Measurements from ENCODE around the gene SULT6B1.

SULT6B1 gene

DNA sequence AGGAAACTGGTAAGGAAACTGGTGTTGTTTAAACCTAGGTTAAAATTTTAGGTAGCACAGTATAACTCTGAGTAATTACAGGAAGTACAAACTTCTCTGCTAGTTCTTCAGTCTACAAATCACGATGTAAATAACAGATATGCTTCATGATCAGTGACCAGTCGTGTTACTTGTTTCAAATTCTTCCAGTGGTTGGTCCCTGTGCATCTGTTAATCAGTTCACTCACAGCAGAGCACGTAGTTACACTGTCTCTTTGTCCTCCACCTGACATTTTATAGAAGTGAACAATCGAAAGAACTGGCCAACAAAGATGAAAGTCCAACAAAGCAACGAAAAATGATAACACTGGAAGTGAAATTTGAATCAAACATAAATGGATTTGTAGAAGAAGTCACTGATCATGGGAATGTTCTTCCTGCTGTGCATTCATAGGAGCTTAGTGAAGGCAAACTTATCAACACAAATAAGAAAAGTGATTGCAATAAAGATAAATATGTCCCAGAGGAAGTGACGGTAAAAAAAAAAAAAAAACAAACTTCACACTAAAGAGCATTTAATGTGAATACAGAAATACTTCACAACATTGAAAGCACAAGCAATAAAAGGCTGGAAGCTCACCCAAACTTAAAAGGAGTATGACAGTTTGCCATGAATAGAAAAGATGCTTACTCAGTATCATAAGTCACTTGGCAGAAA is 38.7 kb downstream of the SULT6B1 start:
- DNase-seq (ENCODE audit: low spot score): no peak

DNA sequence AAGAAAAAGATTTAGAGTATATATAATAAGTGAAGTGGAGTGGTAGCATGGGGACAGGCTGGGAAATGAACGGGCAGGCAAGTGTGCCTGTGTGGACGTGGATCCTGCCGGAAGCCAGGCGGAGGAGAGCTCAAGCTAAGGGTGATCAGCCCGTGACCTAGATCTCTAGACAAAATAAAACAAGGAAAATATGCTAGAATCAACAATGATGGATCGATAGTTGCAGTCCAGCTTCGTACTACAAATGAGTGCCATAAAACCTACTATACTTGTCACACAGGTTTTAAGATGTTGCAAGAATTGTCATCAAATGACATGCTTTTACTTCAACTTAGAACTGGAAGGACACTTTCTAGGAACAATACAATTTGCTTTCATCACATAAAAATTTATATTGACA is 40.1 kb downstream of the SULT6B1 start:
- no peak for DNase-seq (ENCODE audit: low spot score)

DNA sequence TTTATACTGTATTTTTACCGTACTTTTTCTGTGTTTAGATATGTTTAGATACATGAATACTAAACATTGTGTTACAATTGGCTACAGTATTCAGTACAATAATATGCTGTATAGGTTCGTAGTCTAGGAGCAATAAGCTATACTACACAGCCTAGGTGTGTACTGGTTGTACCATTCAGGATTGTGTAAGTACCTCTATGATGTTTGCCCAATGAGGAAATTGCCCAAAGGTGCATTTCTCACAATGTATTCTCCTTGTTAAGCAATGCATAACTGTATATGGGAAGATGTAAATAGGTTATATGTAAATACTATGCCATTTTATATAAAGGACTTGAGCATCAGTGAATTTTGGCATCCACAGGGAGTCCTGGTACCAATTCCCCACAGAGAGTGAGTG is 42.4 kb downstream of the SULT6B1 start:
- no peak for DNase-seq (ENCODE audit: low spot score)

DNA sequence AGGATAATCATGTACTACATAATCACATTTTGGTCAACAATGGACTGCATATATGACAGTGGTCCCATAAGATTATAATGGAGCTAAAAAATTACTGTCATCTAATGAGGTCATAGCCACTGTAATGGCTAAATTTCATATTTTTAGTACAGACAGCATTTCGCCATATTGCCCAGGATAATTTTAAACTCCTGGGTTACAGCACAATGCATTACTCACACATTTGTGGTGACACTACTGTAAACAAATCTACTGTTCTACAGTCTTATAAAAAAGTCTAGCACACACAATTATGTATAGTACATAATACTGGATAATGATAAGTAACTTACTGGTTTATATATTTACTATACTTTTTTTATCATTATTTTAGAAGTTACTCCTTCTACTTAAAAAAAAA is 44.5 kb downstream of the SULT6B1 start:
- no peak for DNase-seq (ENCODE audit: low spot score)

DNA sequence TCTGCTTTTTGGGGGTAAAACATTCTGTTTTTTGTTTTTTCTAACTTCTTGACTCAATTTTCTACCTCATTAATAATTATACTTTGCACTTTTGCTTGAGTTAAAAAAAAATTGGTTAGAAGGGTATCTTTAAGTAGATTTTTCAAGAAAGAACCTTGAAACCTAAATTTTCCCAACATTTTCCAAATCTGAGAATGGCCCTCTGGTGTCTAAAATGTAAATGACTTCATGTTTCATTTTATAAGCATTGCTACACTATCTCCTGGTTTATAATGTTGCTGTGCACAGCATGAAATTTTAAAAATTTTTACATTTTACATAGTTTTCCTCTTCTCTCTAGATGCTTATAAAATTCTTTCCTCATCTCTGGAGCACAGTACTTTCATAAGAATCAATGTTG is 45.9 kb downstream of the SULT6B1 start:
- no peak for DNase-seq (ENCODE audit: low spot score)

DNA sequence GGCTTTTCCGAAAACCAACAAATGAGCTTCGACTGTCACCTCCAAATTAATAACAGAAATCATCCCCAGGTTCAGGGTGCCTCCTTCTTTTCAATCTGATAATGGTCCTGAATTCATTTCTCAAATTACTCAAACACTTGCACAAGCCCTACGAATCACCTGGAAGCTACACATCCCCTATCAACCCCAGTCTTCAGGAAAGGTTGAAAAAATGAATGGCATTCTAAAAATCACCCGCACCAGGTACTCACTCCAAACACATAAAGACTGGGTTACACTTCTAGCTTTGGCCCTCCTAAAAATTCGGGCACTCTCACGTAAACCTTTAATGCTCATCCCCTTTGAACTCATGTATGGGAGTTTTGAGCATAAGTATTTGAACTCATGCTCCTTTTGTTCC is 55.6 kb downstream of the SULT6B1 start:
- no peak for DNase-seq (ENCODE audit: low spot score)

DNA sequence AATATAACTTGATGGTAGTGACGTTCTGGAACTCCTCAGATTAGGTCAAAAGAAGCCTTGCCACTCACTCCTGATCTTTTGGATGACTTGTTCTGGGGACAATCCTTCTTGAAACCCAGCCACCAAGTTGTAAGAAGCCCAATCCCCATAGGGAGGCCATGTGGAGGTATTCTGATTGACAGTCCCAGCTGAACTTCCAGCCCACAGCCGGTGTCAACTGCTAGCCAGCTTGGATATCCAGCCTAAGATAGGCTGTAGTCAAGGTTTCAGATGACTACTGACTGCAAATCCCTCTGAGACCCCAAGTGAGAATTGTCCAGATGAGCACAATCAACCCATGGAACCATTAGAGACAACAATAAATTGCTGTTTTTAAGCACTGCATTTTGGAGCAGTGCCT is 63.1 kb downstream of the SULT6B1 start:
- peak; percentile 64 for DNase-seq (ENCODE audit: low spot score)

DNA sequence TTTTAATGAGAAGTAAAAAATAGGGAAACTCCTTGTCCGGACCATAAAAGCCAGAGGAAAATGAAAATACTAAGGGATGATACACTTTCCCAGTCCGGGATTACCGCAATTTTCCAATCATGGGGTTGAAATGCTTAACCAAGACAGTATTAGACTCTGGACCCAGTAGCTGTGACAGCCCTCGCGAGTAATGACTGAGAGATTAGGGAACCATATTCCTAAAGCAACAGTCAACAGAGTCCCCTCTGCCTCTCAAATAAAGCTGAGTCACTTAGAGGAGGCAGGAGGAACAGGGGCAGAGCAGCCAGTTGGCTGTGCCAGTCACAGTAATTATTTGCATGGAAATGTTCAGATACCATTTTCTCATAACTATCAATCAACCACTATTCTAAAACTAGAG is 69.3 kb downstream of the SULT6B1 start:
- no peak for DNase-seq (ENCODE audit: low spot score)

All from left forelimb (tissue), 1 donor.